ENCODE data around the gene TTC7B. TPM values are rescaled to one million over a fixed set of nuclear protein-coding genes. Genes with fewer than 3 reads are reported as not detected.

Gene TTC7B
- total and polyA plus RNA-seq, 9 of the 15 experiments (the other 6 are each of a cell fraction or from before 2014, with no cell fraction given) = 2.2 to 77.2 (median 36.7) TPM

GRCh38 chr14:90625445-90625844, 190.8 kb downstream of the TTC7B start:
- Histone ChIP-seq H2AFZ (ENCODE audit: low read depth, low read length) (no peak overlapping the region), H3K4me1 (replicated peaks in 1 of 2; ENCODE audit: control insufficient read depth in 2 of 2, insufficient read depth in 2 of 2, low read length in 2 of 2) (peaks cover 10 to 15% of the 10 kb centered on the region in 2 experiments; a peak in 3 of 5 replicates), H3K9ac (ENCODE audit: insufficient read depth in 1 of 2, low read depth in 2 of 2, low read length in 2 of 2) (no peak overlapping the region), H4K20me1 (replicated peaks; ENCODE audit: control insufficient read depth, insufficient read depth, low read length) (no peaks in the 10 kb centered on the region), H3K36me3 (ENCODE audit: control insufficient read depth, insufficient read depth, low read length) (no peaks in the 10 kb centered on the region; the same call in 2 of the 3 replicates), H3K27me3 (ENCODE audit: control insufficient read depth in 2 of 2, insufficient read depth in 2 of 2, low read length in 2 of 2) (no peaks in the 10 kb centered on the region), H3K9me1 (ENCODE audit: control insufficient read depth, insufficient read depth, low read length) (peaks cover 5% of the 10 kb centered on the region), H3K9me3 (replicated peaks; ENCODE audit: control insufficient read depth, insufficient read depth, low read depth, low read length) (no peaks in the 10 kb centered on the region), H3K79me2 (ENCODE audit: control insufficient read depth, insufficient read depth, low read length) (no peaks in the 10 kb centered on the region), H3K4me3 (no peak overlapping the region), H3K27ac (ENCODE audit: extremely low read depth, low read depth, low read length) (no peak overlapping the region), H3K4me2 (ENCODE audit: insufficient read depth, low read length) (no peak overlapping the region)
- BruUV-seq (replicated peaks) = no TSS peak
- in situ Hi-C loops (cut with MboI) = no loop called here
- TF ChIP-seq FOXP1 (CRISPR knock-in tag; IDR thresholded peaks at IDR 0.05) = no peak
- TF ChIP-seq TFE3 (CRISPR knock-in tag; IDR thresholded peaks at IDR 0.05) = peak; percentile 55; the same call in 1 of the 2 replicates
- 72% methylated on average over 8 of the region's 8 CpGs for WGBS (ENCODE audit: insufficient coverage, low coverage, missing lambda C conversion rate)
- ChIA-PET CTCF (ENCODE audit: low intra/inter-chr PET ratio) (no interaction called here), POLR2A (interaction anchor here (0.6 kb wide), 1 partner anchor 12 kb away, joined by 3 read pairs; no protein-coding TSS in a partner anchor)
- DNase-seq (ENCODE audit: extremely low read depth in 1 of 4, low spot score in 3 of 4) (no peak), FAIRE-seq (no peak), ATAC-seq (no peak)
- intact Hi-C loops (cut with micrococcal nuclease) = no loop called here

- in situ Hi-C loops (cut with MboI) (no loop called here), intact Hi-C loops (cut with micrococcal nuclease) (no loop called here)
- BruUV-seq (replicated peaks) = no TSS peak
- 80% methylated on average over 13 of the region's 14 CpGs for WGBS (ENCODE audit: insufficient coverage, low coverage, missing lambda C conversion rate)
- Histone ChIP-seq H3K9me1 (ENCODE audit: control insufficient read depth, insufficient read depth, low read length) (peaks cover 5% of the 10 kb centered on the region), H3K4me1 (replicated peaks in 1 of 2; ENCODE audit: control insufficient read depth in 2 of 2, insufficient read depth in 2 of 2, low read length in 2 of 2) (peaks cover 10 to 15% of the 10 kb centered on the region in 2 experiments; a peak in 3 of 5 replicates), H3K27me3 (ENCODE audit: control insufficient read depth in 2 of 2, insufficient read depth in 2 of 2, low read length in 2 of 2) (no peaks in the 10 kb centered on the region), H3K79me2 (ENCODE audit: control insufficient read depth, insufficient read depth, low read length) (no peaks in the 10 kb centered on the region), H3K27ac (ENCODE audit: extremely low read depth, low read depth, low read length) (no peak overlapping the region), H3K9ac (ENCODE audit: insufficient read depth in 1 of 2, low read depth in 2 of 2, low read length in 2 of 2) (peak overlapping the region in 1 of 2 experiments; percentile 48; a peak in 1 of 4 replicates), H2AFZ (ENCODE audit: low read depth, low read length) (no peak overlapping the region), H4K20me1 (replicated peaks; ENCODE audit: control insufficient read depth, insufficient read depth, low read length) (no peaks in the 10 kb centered on the region), H3K9me3 (replicated peaks; ENCODE audit: control insufficient read depth, insufficient read depth, low read depth, low read length) (no peaks in the 10 kb centered on the region), H3K4me2 (ENCODE audit: insufficient read depth, low read length) (no peak overlapping the region), H3K36me3 (ENCODE audit: control insufficient read depth, insufficient read depth, low read length) (no peaks in the 10 kb centered on the region; the same call in 2 of the 3 replicates), H3K4me3 (no peak overlapping the region)
- TF ChIP-seq NFIC (IDR thresholded peaks at IDR 0.05) (peak; percentile 65), POU5F1 (IDR thresholded peaks at IDR 0.05; ENCODE audit: borderline replicate concordance, low read depth, low read length, partially characterized antibody) (no peak)
- FAIRE-seq = no peak
- ATAC-seq = no peak
- ChIA-PET CTCF (ENCODE audit: low intra/inter-chr PET ratio) (no interaction called here), POLR2A (no interaction called here)
- DNase-seq (ENCODE audit: extremely low read depth in 1 of 4, low spot score in 3 of 4) = no peak
Measured at GRCh38 chr14:90624732-90625400, 191.4 kb downstream of the TTC7B start.

Measured in K562 (cell line).